ENCODE data around the gene PRR13. TPM values are rescaled to one million over a fixed set of nuclear protein-coding genes. Genes with fewer than 3 reads are reported as not detected.
"Not testable (repeated sequence)": the region's sequence is repeated elsewhere in the genome, so short reads cannot be mapped to it uniquely, and the experiment has no call there.

The PRR13 gene
- total and polyA plus RNA-seq, 8 donors = 41.3 to 106 (median 70.6) TPM

DNA sequence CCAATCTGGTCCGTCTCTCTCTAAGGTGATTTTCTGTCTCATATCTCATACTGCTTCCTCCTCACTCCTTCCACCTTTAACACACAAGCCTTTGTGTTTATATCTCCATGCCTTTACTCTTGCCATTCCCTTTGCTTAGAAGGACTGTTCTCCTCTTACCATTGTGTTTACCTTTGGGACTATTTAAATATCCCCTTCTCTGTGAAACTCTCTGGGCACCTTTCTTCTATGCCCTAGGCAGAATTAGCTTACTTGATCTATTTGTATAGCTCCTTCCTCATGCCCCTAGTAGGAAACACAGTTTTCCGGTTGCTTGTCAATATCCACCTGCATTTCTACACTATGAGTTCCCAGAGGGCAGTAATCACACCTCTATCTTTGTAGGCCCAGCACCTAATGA is 21.8 kb upstream of the PRR13 start:
- TF ChIP-seq, protein P1, sequence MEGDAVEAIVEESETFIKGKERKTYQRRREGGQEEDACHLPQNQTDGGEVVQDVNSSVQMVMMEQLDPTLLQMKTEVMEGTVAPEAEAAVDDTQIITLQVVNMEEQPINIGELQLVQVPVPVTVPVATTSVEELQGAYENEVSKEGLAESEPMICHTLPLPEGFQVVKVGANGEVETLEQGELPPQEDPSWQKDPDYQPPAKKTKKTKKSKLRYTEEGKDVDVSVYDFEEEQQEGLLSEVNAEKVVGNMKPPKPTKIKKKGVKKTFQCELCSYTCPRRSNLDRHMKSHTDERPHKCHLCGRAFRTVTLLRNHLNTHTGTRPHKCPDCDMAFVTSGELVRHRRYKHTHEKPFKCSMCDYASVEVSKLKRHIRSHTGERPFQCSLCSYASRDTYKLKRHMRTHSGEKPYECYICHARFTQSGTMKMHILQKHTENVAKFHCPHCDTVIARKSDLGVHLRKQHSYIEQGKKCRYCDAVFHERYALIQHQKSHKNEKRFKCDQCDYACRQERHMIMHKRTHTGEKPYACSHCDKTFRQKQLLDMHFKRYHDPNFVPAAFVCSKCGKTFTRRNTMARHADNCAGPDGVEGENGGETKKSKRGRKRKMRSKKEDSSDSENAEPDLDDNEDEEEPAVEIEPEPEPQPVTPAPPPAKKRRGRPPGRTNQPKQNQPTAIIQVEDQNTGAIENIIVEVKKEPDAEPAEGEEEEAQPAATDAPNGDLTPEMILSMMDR (IDR thresholded peaks at IDR 0.05) = no peak
- DNase-seq (no peak), ATAC-seq (no peak), FAIRE-seq (no peak)
- 69% methylated on average over 2 of the region's 2 CpGs for WGBS, 2 donors
- H3K27ac ChIP-seq = no peak overlapping the region
- H3K9me3 ChIP-seq = no peaks in the 10 kb centered on the region
- peaks cover 6 to 17% (median 7%) of the 10 kb centered on the region in 3 donors for H3K4me1 ChIP-seq
- H3K27me3 ChIP-seq = no peaks in the 10 kb centered on the region
- no peaks in the 10 kb centered on the region for H3K36me3 ChIP-seq
- H3K4me3 ChIP-seq = no peak overlapping the region
- intact Hi-C loops (cut with DNase I) = loop anchor here in 2 of 3 donors (5.0 kb wide), 1 partner anchor 67 kb away; no protein-coding TSS in a partner anchor

DNA sequence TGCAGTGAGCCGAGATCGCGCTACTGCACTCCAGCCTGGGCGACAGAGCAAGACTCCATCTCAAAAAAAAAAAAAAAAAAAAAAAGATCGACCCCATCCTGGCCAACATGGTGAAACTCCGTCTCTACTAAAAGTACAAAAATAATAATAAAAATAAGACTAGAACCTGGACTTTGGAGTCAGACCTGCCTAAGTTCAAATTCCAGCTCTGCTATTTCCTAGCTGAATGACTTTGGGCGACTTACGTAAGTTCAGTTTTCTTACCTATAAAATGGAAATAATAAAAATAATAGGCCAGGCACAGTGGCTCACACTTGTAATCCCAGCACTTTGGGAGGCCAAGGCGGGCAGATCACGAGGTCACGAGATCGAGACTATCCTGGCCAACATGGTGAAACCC is 19.3 kb upstream of the PRR13 start:
- H3K36me3 ChIP-seq, DNase-seq, H3K4me3 ChIP-seq, H3K27ac ChIP-seq, H3K27me3 ChIP-seq, H3K9me3 ChIP-seq, FAIRE-seq, ATAC-seq: not testable (repeated sequence)
- intact Hi-C loops (cut with DNase I) = loop anchor here in 2 of 3 donors (5.0 kb wide), 1 partner anchor 70 kb away; no protein-coding TSS in a partner anchor
- peaks cover 7 to 25% (median 9%) of the 10 kb centered on the region in 3 donors for H3K4me1 ChIP-seq
- 75 to 82% methylated on average over 12 of the region's 12 CpGs for WGBS, 2 donors

DNA sequence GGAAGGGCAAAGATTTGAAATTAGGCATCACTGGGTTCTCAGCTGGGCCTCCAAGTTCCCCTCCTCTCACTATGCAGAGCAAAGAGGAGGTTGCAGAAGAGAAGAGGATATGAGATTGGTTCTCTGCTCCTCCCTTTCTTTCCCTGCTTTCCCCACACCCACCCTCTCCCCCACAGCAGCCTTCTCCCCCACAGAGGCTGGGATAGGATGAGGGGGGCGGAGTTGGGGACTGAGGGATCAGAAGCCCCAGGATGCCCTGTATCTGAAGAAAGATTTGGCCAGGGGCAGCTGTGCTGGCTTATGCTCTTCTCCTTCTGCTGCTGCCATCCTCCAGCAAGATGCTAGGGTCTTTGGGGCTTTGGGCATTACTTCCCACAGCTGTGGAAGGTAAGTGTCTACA is 17.9 kb upstream of the PRR13 start, which contains the start of gene AMHR2:
TSS of gene AMHR2 (plus strand) at position 259 of the 400 bp plus-strand sequence. CDS start at position 339, 80 bp downstream.
- no peak for ATAC-seq
- Histone ChIP-seq H3K4me3 (no peak within 1 kb of the TSS), H3K4me1 (peaks cover 7 to 22% (median 9%) of the 10 kb centered on the region in 3 donors), H3K27me3 (no peaks in the 10 kb centered on the region), H3K36me3 (no peaks in the 10 kb centered on the region), H3K9me3 (no peaks in the 10 kb centered on the region), H3K27ac (peak within 1 kb of the TSS in 1 of 4 donors; percentile 69)
- DNase-seq = peak in 2 of 6 donors; percentile 15 to 27
- intact Hi-C loops (cut with DNase I) = loop anchor here in 2 of 3 donors (5.0 kb wide), 1 partner anchor 71 kb away; no protein-coding TSS in a partner anchor
- WGBS, 2 donors = 94 to 100% methylated on average over 1 of the region's 1 CpG
- TF ChIP-seq, protein P1 (IDR thresholded peaks at IDR 0.05) = no peak
- FAIRE-seq = no peak

DNA sequence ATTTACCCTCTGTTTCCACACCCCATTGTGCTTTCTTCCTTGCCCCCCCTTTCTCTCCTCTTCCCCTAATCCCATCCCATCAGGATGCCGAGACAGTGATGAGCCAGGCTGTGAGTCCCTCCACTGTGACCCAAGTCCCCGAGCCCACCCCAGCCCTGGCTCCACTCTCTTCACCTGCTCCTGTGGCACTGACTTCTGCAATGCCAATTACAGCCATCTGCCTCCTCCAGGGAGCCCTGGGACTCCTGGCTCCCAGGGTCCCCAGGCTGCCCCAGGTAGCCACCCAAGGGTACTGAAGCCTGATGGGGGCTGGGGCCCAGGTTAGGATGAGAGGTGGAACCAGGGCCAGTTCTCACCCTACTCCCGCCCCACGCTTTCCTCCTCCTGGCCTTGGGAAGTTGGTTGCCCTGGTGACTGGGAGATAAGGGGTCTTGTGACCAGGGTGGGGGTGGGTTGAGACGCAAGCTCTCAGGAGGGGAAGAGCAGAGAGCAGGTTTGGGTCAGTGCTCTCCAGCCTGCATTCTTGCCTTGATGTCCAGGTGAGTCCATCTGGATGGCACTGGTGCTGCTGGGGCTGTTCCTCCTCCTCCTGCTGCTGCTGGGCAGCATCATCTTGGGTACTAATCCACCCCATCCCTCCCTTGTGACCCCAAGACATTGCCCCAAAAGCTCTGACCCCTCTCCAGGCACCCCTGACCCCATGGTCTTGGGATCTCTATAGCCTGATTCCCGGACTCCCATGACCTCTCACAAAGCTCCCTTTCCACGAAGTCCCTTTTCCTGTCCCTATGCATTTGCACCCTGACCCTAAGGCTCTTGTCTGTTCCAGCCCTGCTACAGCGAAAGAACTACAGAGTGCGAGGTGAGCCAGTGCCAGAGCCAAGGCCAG is 16.7 kb upstream of the PRR13 start:
- Histone ChIP-seq H3K4me3 (peak overlapping the region in 2 of 4 donors; percentile 10 to 13), H3K9me3 (no peaks in the 10 kb centered on the region), H3K4me1 (peaks cover 7 to 22% (median 9%) of the 10 kb centered on the region in 3 donors), H3K27me3 (no peaks in the 10 kb centered on the region), H3K27ac (peak overlapping the region in 3 of 4 donors; percentile 52 to 69 (median 60)), H3K36me3 (no peaks in the 10 kb centered on the region)
- ATAC-seq = peak; percentile 59 to 84 (median 71)
- TF ChIP-seq, protein P1 (IDR thresholded peaks at IDR 0.05) = no peak
- 23 to 32% methylated on average over 9 of the region's 9 CpGs for whole genome bisulfite sequencing, 2 donors
- DNase-seq = peak; percentile 51 to 81 (median 58)
- FAIRE-seq = no peak
- intact Hi-C loops (cut with DNase I) = loop anchor here in 2 of 3 donors (5.0 kb wide), 1 partner anchor 73 kb away; no protein-coding TSS in a partner anchor

DNA sequence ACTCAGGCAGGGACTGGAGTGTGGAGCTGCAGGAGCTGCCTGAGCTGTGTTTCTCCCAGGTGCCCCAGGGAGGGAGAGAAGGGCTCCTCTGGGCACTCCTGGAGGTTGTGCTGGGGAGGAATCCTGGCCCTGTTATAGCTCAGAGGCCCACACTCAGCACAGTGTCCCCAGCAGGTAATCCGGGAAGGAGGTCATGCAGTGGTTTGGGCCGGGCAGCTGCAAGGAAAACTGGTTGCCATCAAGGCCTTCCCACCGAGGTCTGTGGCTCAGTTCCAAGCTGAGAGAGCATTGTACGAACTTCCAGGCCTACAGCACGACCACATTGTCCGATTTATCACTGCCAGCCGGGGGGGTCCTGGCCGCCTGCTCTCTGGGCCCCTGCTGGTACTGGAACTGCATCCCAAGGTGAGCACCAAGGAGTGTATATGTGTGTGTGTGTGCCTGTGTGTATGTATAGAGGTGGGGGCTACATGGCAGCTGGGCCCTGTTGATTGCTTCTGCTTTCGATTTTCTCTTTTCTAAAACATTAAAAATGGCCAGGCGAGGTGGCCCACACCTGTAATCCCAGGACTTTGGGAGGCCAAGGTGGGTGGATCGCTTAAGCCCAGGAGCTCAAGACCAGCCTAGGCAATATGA is 15.9 kb upstream of the PRR13 start:
- TF ChIP-seq, protein P1 (IDR thresholded peaks at IDR 0.05) = no peak
- WGBS, 2 donors = 31 to 39% methylated on average over 11 of the region's 11 CpGs
- ATAC-seq = peak; percentile 22 to 51 (median 34)
- H3K9me3 ChIP-seq = no peaks in the 10 kb centered on the region
- H3K27ac ChIP-seq = peak overlapping the region in 3 of 4 donors; percentile 52 to 69 (median 60)
- intact Hi-C loops (cut with DNase I) = no loop called here
- H3K4me3 ChIP-seq = peak overlapping the region in 2 of 4 donors; percentile 10 to 13
- H3K36me3 ChIP-seq = no peaks in the 10 kb centered on the region
- FAIRE-seq = no peak
- DNase-seq = peak; percentile 38 to 59 (median 42)
- H3K27me3 ChIP-seq = no peaks in the 10 kb centered on the region
- peaks cover 7 to 22% (median 9%) of the 10 kb centered on the region in 3 donors for H3K4me1 ChIP-seq
